HEK293 (cell line): Measurements from ENCODE around the gene RRP8.

Experiments
- CTCF ChIA-PET: fragments of 350-600 bp; formaldehyde crosslinking; extraction: SDS; loops from one replicate; lab custom pipeline; 2021; ENCODE audit warnings: antibody characterized with exemption; lab: Yijun Ruan, JAX
- POLR2A ChIA-PET: fragments of 300-600 bp; formaldehyde crosslinking; extraction: SDS; loops from one replicate; lab custom pipeline; 2020; ENCODE audit warnings: antibody characterized with exemption, inconsistent platforms; lab: Yijun Ruan, JAX
- H3K27ac ChIP-seq: fragments of 200-500 bp; sonication (Bioruptor generic); 2 replicates; pipeline ENCODE4 v1.5.1; 2014; ENCODE audit warnings: low read depth, low read length, control low read depth, inconsistent platforms; ENCODE audit errors: extremely low read depth
- H3K36me3 ChIP-seq, 2 experiments: fragments of 200-500 bp in 1 of 2; sonication (Bioruptor generic) in 1 of 2; 1 replicate in 1 of 2; 2 replicates in 1 of 2; pipeline ENCODE4 v1.5.1; 2014 to 2017; ENCODE audit warnings: inconsistent platforms in 2 of 2, low read length in 2 of 2; ENCODE audit not compliant: control insufficient read depth in 2 of 2, insufficient read depth in 1 of 2
- H3K4me1 ChIP-seq: fragments of 200-500 bp; sonication (Bioruptor generic); 2 replicates; pipeline ENCODE4 v1.5.1; 2014; ENCODE audit warnings: mild to moderate bottlenecking, low read length, inconsistent platforms; ENCODE audit not compliant: control insufficient read depth, insufficient read depth
- H3K4me3 ChIP-seq: 2 replicates; pipeline ENCODE4 v1.5.1; 2011; ENCODE audit warnings: low read depth, mild to moderate bottlenecking, control low read depth, low read length, moderate library complexity
- H3K9me3 ChIP-seq: fragments of 200-500 bp; sonication (Bioruptor generic); 2 replicates; pipeline ENCODE4 v1.5.1; 2014; ENCODE audit warnings: low read depth, low read length, inconsistent platforms; ENCODE audit not compliant: control insufficient read depth, insufficient read depth
- CTCF ChIP-seq: fragments of 450-650 bp; formaldehyde crosslinking; IDR thresholded peaks from 2 replicates; pipeline ENCODE4 v1.5.1; 2016; ENCODE audit warnings: missing biosample characterization, missing genetic modification characterization
- GLI2 ChIP-seq: fragments of 450-650 bp; formaldehyde crosslinking; IDR thresholded peaks from 2 replicates; pipeline ENCODE4; 2017; ENCODE audit warnings: missing biosample characterization, missing genetic modification characterization, low read depth, borderline replicate concordance
- GLIS2 ChIP-seq: fragments of 450-650 bp; formaldehyde crosslinking; IDR thresholded peaks from 2 replicates; pipeline ENCODE4 v1.5.1; 2016; ENCODE audit warnings: missing biosample characterization, missing genetic modification characterization
- HOXC10 ChIP-seq: sonication (generic); formaldehyde crosslinking; IDR thresholded peaks from 2 replicates; pipeline ENCODE4 v1.8.1; 2023; ENCODE audit warnings: mild to moderate bottlenecking, missing genetic modification reagents
- MZF1 ChIP-seq: fragments of 450-650 bp; formaldehyde crosslinking; IDR thresholded peaks from 2 replicates; pipeline ENCODE4 v1.5.1; 2017; ENCODE audit warnings: missing biosample characterization, missing genetic modification characterization, borderline replicate concordance
- SCRT2 ChIP-seq: fragments of 450-650 bp; formaldehyde crosslinking; IDR thresholded peaks from 2 replicates; pipeline ENCODE4 v1.5.1; 2016; ENCODE audit warnings: missing biosample characterization, missing genetic modification characterization
- ZBTB11 ChIP-seq: fragments of 450-650 bp; formaldehyde crosslinking; conservative IDR thresholded peaks from 2 replicates; pipeline ENCODE4 v1.5.1; 2016; ENCODE audit warnings: low read depth, missing biosample characterization, missing genetic modification characterization
- ZBTB17 ChIP-seq: fragments of 450-650 bp; formaldehyde crosslinking; IDR thresholded peaks from 2 replicates; pipeline ENCODE4 v1.5.1; 2016; ENCODE audit warnings: missing biosample characterization, missing genetic modification characterization
- ZBTB26 ChIP-seq: fragments of 450-650 bp; formaldehyde crosslinking; optimal IDR thresholded peaks from 2 replicates; pipeline ENCODE3; 2016; ENCODE audit warnings: missing biosample characterization, mild to moderate bottlenecking, missing genetic modification characterization
- ZBTB48 ChIP-seq: fragments of 450-650 bp; formaldehyde crosslinking; IDR thresholded peaks from 2 replicates; pipeline ENCODE4 v1.5.1; 2016; ENCODE audit warnings: missing biosample characterization, missing genetic modification characterization
- ZFP41 ChIP-seq: fragments of 450-650 bp; formaldehyde crosslinking; IDR thresholded peaks from 2 replicates; pipeline ENCODE4 v1.5.1; 2016; ENCODE audit warnings: missing biosample characterization, missing genetic modification characterization, borderline replicate concordance
- ZNF112 ChIP-seq: fragments of 450-650 bp; formaldehyde crosslinking; IDR thresholded peaks from 2 replicates; pipeline ENCODE4 v1.5.0; 2017; ENCODE audit warnings: missing biosample characterization, missing genetic modification characterization
- ZNF24 ChIP-seq: fragments of 450-650 bp; formaldehyde crosslinking; IDR thresholded peaks from 2 replicates; pipeline ENCODE4 v1.5.1; 2016; ENCODE audit warnings: missing biosample characterization, missing genetic modification characterization
- ZNF335 ChIP-seq: fragments of 450-650 bp; formaldehyde crosslinking; conservative IDR thresholded peaks from 2 replicates; pipeline ENCODE4 v1.5.1; 2016; ENCODE audit warnings: missing biosample characterization, missing genetic modification characterization
- ZNF398 ChIP-seq: fragments of 450-650 bp; formaldehyde crosslinking; IDR thresholded peaks from 2 replicates; pipeline ENCODE4 v1.5.1; 2017; ENCODE audit warnings: missing biosample characterization, missing genetic modification characterization
- ZNF423 ChIP-seq: fragments of 450-650 bp; formaldehyde crosslinking; IDR thresholded peaks from 2 replicates; pipeline ENCODE4 v1.5.1; 2016; ENCODE audit warnings: missing biosample characterization, missing genetic modification characterization
- ZNF645 ChIP-seq: fragments of 450-650 bp; formaldehyde crosslinking; IDR thresholded peaks from 2 replicates; pipeline ENCODE4; 2016; ENCODE audit warnings: missing biosample characterization, missing genetic modification characterization
- ZNF677 ChIP-seq: fragments of 450-650 bp; IDR thresholded peaks from 2 replicates; pipeline ENCODE4 v1.5.0; 2018; ENCODE audit warnings: missing biosample characterization, mild to moderate bottlenecking, missing genetic modification characterization, moderate library complexity
- ZNF843 ChIP-seq: fragments of 450-650 bp; formaldehyde crosslinking; IDR thresholded peaks from 2 replicates; pipeline ENCODE4 v1.5.1; 2016; ENCODE audit warnings: missing biosample characterization, missing genetic modification characterization
- ZXDB ChIP-seq: fragments of 450-650 bp; formaldehyde crosslinking; IDR thresholded peaks from 2 replicates; pipeline ENCODE4 v1.5.1; 2016; ENCODE audit warnings: missing biosample characterization, missing genetic modification characterization

RRP8 gene

GRCh38 chr11:6612213-6613041, 9.0 kb upstream of the RRP8 start, which contains the start of gene TAF10 (continued):
- TF ChIP-seq ZXDB (peak; percentile 40; the same call in 1 of the 2 replicates), ZNF24 (tag by site-specific recombination) (0 out of 2 replicates have a peak, but pooled peaks have one; percentile 37), ZNF645 (tag by site-specific recombination) (no peak), MZF1 (tag by site-specific recombination) (no peak)

- H3K27ac ChIP-seq: peak overlapping the region; percentile 70
- POLR2A ChIA-PET: interaction anchor here (0.5 to 3.7 kb wide), 15 partner anchors 8 to 136 kb away, joined by 3 to 20 read pairs (median 4); partner anchors contain the start of genes DCHS1, ILK, MRPL17 and RRP8
- H3K4me1 ChIP-seq: no peaks in the 10 kb centered on the region
- TF ChIP-seq ZBTB26 (tag by site-specific recombination) (peak; percentile 40), ZNF677 (tag by site-specific recombination) (0 out of 2 replicates have a peak, but pooled peaks have one; percentile 24), ZBTB11 (no peak), HOXC10 (CRISPR knock-in tag) (0 out of 2 replicates have a peak, but pooled peaks have one; percentile 91)
- TF ChIP-seq, all 188 proteins: peak for 3
- Histone ChIP-seq H3K9me3 (no peaks in the 10 kb centered on the region), H3K36me3 (peaks cover 0 to 75% of the 10 kb centered on the region in 2 experiments; a peak in 1 of 3 replicates), H3K4me3 (peak overlapping the region; percentile 83)
- CTCF ChIA-PET: interaction anchor here (0.6 to 2.0 kb wide), 2 partner anchors 72 to 851 kb away, joined by 4 to 10 read pairs; partner anchors contain the start of gene MRPL17
Observed at GRCh38 chr11:6611963-6612212, 8.5 kb upstream of the RRP8 start.

- H3K4me1 ChIP-seq: no peaks in the 10 kb centered on the region
- H3K4me3 ChIP-seq: peak overlapping the region; percentile 83
- H3K9me3 ChIP-seq: no peaks in the 10 kb centered on the region
- H3K36me3 ChIP-seq: peaks cover 0 to 74% of the 10 kb centered on the region in 2 experiments; a peak in 1 of 3 replicates
- H3K27ac ChIP-seq: peak overlapping the region; percentile 70; the same call in 1 of the 2 replicates
- ChIA-PET POLR2A (interaction anchor here (0.6 to 3.7 kb wide), 14 partner anchors 8 to 136 kb away, joined by 3 to 20 read pairs (median 4); partner anchors contain the start of genes DCHS1, ILK, MRPL17 and RRP8), CTCF (interaction anchor here (2.0 kb wide), 1 partner anchor 72 kb away, joined by 10 read pairs; the partner anchor contains the start of gene MRPL17)
- TF ChIP-seq ZNF423 (tag by site-specific recombination) (no peak), GLIS2 (tag by site-specific recombination) (peak; percentile 84), GLI2 (tag by site-specific recombination) (no peak), ZBTB17 (tag by site-specific recombination) (peak; percentile 53), ZNF843 (tag by site-specific recombination) (no peak), ZBTB48 (tag by site-specific recombination) (no peak), ZFP41 (tag by site-specific recombination) (no peak), ZNF398 (0 out of 2 replicates have a peak, but pooled peaks have one; percentile 7), ZNF335 (tag by site-specific recombination) (no peak), CTCF (tag by site-specific recombination) (no peak), SCRT2 (tag by site-specific recombination) (no peak), ZNF112 (no peak)
Observed at GRCh38 chr11:6611092-6611962, 7.9 kb upstream of the RRP8 start.
